Colonic mucosa (tissue), 4 donors: ENCODE measurements around the gene PRKN. TPM values are rescaled to one million over a fixed set of nuclear protein-coding genes. Genes with fewer than 3 reads are reported as not detected.

Experiments used
- DNase-seq: peaks from one replicate; pipeline ENCODE4 v3.0.0-alpha.2; 2020
- H3K27ac ChIP-seq: fragments of 200-600 bp; one replicate; pipeline ENCODE4 v1.8.0; 2021
- H3K27me3 ChIP-seq: fragments of 200-600 bp; one replicate; pipeline ENCODE4 v1.8.0; 2021
- H3K36me3 ChIP-seq: fragments of 200-600 bp; one replicate; pipeline ENCODE4 v1.8.0; 2021
- H3K4me1 ChIP-seq: fragments of 200-600 bp; one replicate; pipeline ENCODE4 v1.8.0; 2021; ENCODE audit warnings: mild to moderate bottlenecking
- H3K4me3 ChIP-seq: fragments of 200-600 bp; one replicate; pipeline ENCODE4 v1.8.0; 2021
- H3K9ac ChIP-seq, 2 donors: one replicate each; pipeline ENCODE4 v1.7.0; 2013; ENCODE audit warnings: control low read depth in 2 of 2, low read depth in 2 of 2, low read length in 2 of 2
- H3K9me3 ChIP-seq: fragments of 200-600 bp; one replicate; pipeline ENCODE4 v1.8.0; 2021
- intact Hi-C: fragments of 100-400 bp; cut with DNase I; formaldehyde crosslinking; loops from one replicate; pipeline ENCODE4 v1.14.1; 2022
- total RNA-seq, 2 donors: library from RNA; stranded (reverse); fragmentation: NEBNext Ultra II Directional in 1 of 2; extraction: Animal tissue kit (Norgen Biotek cat#: 25700) in 1 of 2; gene quantifications; one replicate each; pipeline ENCODE4 v1.2.1, GENCODE V29; 2021
- TF ChIP-seq, protein P1 (sequence below): fragments of 200-600 bp; IDR thresholded peaks from one replicate; pipeline ENCODE4 v1.8.0; 2022; ENCODE audit warnings: antibody characterized with exemption, mild to moderate bottlenecking
- donor health status: healthy.
- donor health status: DM: no; HTN: no; CAD: no.
- donor health status: DM: no; HTN: no; CAD: no.

Gene PRKN
- total RNA-seq, 2 donors from 2014 or later: 3.7 to 8.1 TPM

DNA sequence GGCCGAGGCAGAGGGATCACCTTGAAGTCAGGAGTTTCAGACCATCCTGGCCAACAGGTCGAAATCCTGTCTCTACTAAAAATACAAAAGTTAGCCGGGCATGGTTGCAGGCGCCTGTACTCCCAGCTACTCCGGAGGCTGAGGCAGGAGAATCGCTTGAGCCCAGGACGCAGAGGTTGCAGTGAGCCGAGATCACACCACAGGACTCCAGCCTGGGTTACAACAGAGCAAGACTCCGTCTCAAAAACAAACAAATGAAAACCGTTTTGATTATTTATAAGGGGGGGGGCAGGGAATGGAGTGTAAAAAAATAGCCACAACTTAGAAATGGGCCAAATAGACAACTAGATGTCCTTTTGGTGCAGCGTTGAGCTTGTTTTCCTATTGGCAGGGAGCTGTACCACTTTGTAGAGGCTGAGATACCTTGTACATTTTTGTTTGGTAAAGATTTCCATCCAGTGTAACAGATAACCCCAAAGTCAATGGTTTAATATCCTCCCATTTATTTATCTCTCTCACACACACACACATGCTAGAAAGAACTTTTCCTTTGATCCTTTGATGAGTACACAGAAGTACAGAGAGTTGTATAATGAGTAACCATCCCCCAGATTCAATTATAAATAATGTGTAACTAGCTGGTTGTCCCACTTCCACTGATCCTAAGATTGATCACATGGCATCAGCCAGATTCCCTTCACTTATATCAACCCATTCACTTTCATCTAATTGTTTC is 477.5 kb downstream of the PRKN start:
- DNase-seq: no peak
- intact Hi-C loops: no loop called here
- Histone ChIP-seq H3K4me3 (no peak overlapping the region), H3K36me3 (no peaks in the 10 kb centered on the region), H3K9me3 (no peaks in the 10 kb centered on the region), H3K4me1 (no peaks in the 10 kb centered on the region), H3K9ac (no peak overlapping the region), H3K27ac (no peak overlapping the region), H3K27me3 (no peaks in the 10 kb centered on the region)
- TF ChIP-seq, protein P1, sequence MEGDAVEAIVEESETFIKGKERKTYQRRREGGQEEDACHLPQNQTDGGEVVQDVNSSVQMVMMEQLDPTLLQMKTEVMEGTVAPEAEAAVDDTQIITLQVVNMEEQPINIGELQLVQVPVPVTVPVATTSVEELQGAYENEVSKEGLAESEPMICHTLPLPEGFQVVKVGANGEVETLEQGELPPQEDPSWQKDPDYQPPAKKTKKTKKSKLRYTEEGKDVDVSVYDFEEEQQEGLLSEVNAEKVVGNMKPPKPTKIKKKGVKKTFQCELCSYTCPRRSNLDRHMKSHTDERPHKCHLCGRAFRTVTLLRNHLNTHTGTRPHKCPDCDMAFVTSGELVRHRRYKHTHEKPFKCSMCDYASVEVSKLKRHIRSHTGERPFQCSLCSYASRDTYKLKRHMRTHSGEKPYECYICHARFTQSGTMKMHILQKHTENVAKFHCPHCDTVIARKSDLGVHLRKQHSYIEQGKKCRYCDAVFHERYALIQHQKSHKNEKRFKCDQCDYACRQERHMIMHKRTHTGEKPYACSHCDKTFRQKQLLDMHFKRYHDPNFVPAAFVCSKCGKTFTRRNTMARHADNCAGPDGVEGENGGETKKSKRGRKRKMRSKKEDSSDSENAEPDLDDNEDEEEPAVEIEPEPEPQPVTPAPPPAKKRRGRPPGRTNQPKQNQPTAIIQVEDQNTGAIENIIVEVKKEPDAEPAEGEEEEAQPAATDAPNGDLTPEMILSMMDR: no peak

DNA sequence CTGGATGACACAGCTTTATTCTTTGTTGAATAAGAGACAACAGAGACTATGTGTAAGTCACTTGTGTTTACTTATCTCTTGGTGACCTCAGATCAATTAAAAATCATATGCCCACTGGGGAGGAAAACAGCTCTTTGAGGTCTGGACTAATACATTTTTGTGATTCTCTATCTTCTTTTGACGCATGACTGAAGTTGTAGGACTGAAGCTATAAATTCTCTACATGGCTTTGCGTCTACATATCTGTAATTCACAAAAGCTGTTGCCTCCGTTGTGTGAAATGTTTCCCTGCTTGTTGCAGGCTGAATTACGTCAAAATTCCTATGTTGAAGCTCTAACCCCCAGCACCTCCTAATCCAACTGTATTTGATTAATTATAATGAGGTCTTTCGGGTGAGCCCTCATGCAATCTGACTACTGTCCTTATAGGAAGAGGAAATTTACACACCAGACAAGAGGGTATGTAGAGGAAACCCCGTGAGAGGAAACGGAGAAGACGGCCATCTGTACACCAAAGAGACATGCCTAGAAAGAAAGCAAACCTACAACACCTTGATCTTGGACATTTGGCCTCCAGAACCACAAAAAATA is 481.6 kb downstream of the PRKN start:
- TF ChIP-seq, protein P1: no peak
- Histone ChIP-seq H3K4me1 (no peaks in the 10 kb centered on the region), H3K36me3 (no peaks in the 10 kb centered on the region), H3K4me3 (no peak overlapping the region), H3K27me3 (no peaks in the 10 kb centered on the region), H3K27ac (no peak overlapping the region), H3K9me3 (no peaks in the 10 kb centered on the region), H3K9ac (no peak overlapping the region)
- DNase-seq: no peak
- intact Hi-C loops: no loop called here

DNA sequence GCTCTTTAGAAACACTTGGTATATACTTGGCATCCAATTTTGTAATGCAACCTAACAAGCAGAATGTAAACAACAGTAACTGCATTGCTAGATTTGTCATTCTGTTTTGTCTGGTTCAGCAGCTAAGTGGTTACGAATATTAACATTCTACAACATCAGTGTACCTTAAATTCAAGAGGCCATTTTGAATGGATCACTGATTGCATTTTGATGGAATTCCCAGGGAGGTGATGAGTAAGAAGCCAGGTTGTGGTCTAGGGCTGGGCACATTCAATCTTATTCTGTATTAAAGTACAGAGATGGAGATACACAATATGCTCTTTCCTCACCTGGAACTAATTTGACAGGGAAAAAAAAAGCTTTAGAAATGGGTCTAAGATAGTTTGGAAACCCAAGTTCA is 483.5 kb downstream of the PRKN start:
- Histone ChIP-seq H3K9ac (no peak overlapping the region), H3K4me1 (no peaks in the 10 kb centered on the region), H3K4me3 (no peak overlapping the region), H3K27ac (no peak overlapping the region), H3K36me3 (no peaks in the 10 kb centered on the region), H3K27me3 (no peaks in the 10 kb centered on the region), H3K9me3 (no peaks in the 10 kb centered on the region)
- TF ChIP-seq, protein P1: no peak
- intact Hi-C loops: no loop called here
- DNase-seq: no peak

DNA sequence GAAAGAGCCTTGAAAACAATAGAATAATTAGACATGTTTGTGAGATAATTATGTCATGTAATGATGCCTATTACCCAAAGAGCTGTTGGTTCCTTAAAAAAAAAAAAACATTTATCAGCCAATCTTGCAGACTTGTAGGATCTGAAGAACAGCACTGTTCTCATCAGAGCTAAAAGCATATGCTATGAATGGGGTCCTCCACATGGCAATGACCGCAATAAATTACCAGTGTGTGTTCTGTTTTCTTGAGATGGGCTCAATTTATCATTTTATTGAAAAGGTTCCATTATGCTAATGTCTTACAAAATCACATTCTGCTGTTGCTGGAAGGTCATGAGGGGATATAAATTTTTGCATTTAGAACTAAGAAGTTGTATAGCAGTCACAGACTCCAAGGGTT is 484.7 kb downstream of the PRKN start:
- no peak overlapping the region for H3K9ac ChIP-seq
- no peaks in the 10 kb centered on the region for H3K27me3 ChIP-seq
- TF ChIP-seq, protein P1: no peak
- H3K36me3 ChIP-seq: no peaks in the 10 kb centered on the region
- intact Hi-C loops: no loop called here
- no peak for DNase-seq
- H3K27ac ChIP-seq: no peak overlapping the region
- no peaks in the 10 kb centered on the region for H3K4me1 ChIP-seq
- no peaks in the 10 kb centered on the region for H3K9me3 ChIP-seq
- H3K4me3 ChIP-seq: no peak overlapping the region

DNA sequence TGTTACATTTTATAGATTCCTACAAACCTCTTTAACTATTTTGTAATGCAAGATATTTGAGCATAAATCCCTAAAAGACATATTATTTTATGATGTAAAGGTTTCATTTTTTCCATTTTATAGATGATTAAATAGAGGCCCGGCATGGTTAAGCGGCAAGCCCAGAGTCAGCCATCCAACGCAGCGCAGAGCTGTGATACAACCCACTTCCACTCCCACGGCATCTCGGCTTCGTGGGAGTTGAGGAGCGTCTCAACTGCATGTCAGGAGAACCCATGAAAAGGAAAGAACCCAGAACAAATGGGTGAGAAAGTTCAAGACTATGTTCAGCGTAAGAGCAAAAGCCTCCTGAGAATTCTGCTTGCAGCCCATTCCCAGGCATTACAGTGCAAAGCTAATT is 488.2 kb downstream of the PRKN start:
- Histone ChIP-seq H3K36me3 (no peaks in the 10 kb centered on the region), H3K27me3 (no peaks in the 10 kb centered on the region), H3K9ac (no peak overlapping the region), H3K4me3 (no peak overlapping the region), H3K4me1 (no peaks in the 10 kb centered on the region), H3K9me3 (no peaks in the 10 kb centered on the region), H3K27ac (no peak overlapping the region)
- TF ChIP-seq, protein P1: no peak
- no peak for DNase-seq
- intact Hi-C loops: no loop called here
